Breast epithelium (tissue), 4 donors: ENCODE data around the gene CGNL1. TPM values are rescaled to one million over a fixed set of nuclear protein-coding genes. Genes with fewer than 3 reads are reported as not detected.

Experiments
- DNase-seq, 2 donors: peaks; one replicate each; pipeline ENCODE4 v3.0.0-alpha.2; 2019; ENCODE audit warnings: low spot score in 2 of 2
- H3K27ac ChIP-seq, 2 donors: fragments of 200-600 bp; sonication (generic) in 1 of 2; one replicate each; pipeline ENCODE4 v1.5.1; 2016 to 2019; ENCODE audit warnings: mild to moderate bottlenecking in 1 of 2
- H3K27me3 ChIP-seq, 2 donors: fragments of 200-600 bp; sonication (generic) in 1 of 2; one replicate each; pipeline versions ENCODE4 v1.5.1 to v1.6.0; 2017 to 2019; ENCODE audit warnings: control low read depth in 1 of 2, mild to moderate bottlenecking in 1 of 2
- H3K36me3 ChIP-seq: fragments of 200-600 bp; one replicate; pipeline ENCODE4 v1.5.1; 2019
- H3K4me1 ChIP-seq, 2 donors: fragments of 200-600 bp; sonication (generic); one replicate each; pipeline ENCODE4 v1.5.1; 2016 to 2019; ENCODE audit warnings: control low read depth in 1 of 2
- H3K4me3 ChIP-seq, 3 donors: fragments of 200-600 bp; sonication (generic); 1 replicate in 2 of 3; 2 replicates in 1 of 3; pipeline ENCODE4 v1.5.1; 2016 to 2019; ENCODE audit warnings: mild to moderate bottlenecking in 3 of 3, moderate library complexity in 2 of 3
- H3K9me3 ChIP-seq, 2 donors: fragments of 200-600 bp; sonication (generic) in 1 of 2; one replicate each; pipeline ENCODE4 v1.5.1; 2016 to 2019; ENCODE audit warnings: control low read depth in 1 of 2
- CTCF ChIP-seq, 3 donors: fragments of 450-650 bp; IDR thresholded peaks; one replicate each; pipeline ENCODE4 v1.5.1; 2016 to 2017; ENCODE audit warnings: antibody characterized with exemption in 3 of 3, mild to moderate bottlenecking in 3 of 3, moderate library complexity in 3 of 3
- POLR2A ChIP-seq: fragments of 450-650 bp; IDR thresholded peaks from one replicate; pipeline ENCODE4 v1.6.1; 2016; ENCODE audit warnings: antibody characterized with exemption, mild to moderate bottlenecking, moderate library complexity
- POLR2AphosphoS5 ChIP-seq, 3 donors: sonication (generic); formaldehyde crosslinking; IDR thresholded peaks; one replicate each; pipeline ENCODE4 v1.6.1; 2017; ENCODE audit warnings: antibody characterized with exemption in 3 of 3
- intact Hi-C: fragments of 100-400 bp; cut with DNase I; formaldehyde crosslinking; loops from one replicate; pipeline ENCODE4 v1.15.1; 2023; ENCODE audit warnings: low total_unique reads
- total RNA-seq, 3 donors: library from RNA; depleted of rRNA; stranded (reverse); fragments of >200 nt; gene quantifications; one replicate each; pipeline ENCODE4 v1.1.0, GENCODE V29; 2016

CGNL1 gene
- total RNA-seq, 3 donors from 2014 or later = 5.4 to 24.9 (median 18.4) TPM

- Histone ChIP-seq H3K9me3 (no peaks in the 10 kb centered on the region), H3K36me3 (no peaks in the 10 kb centered on the region), H3K27ac (no peak overlapping the region), H3K4me1 (no peaks in the 10 kb centered on the region), H3K27me3 (no peaks in the 10 kb centered on the region), H3K4me3 (no peak overlapping the region)
- no peak for TF ChIP-seq POLR2AphosphoS5 (IDR thresholded peaks at IDR 0.05)
- TF ChIP-seq CTCF (IDR thresholded peaks at IDR 0.05) = no peak
- no peak for TF ChIP-seq POLR2A
- intact Hi-C loops = no loop called here
- DNase-seq = no peak
These were observed 42.3 kb downstream of the CGNL1 start for GRCh38 chr15:57418635-57419034.

GRCh38 chr15:57419335-57419734, 43.0 kb downstream of the CGNL1 start:
- Histone ChIP-seq H3K36me3 (no peaks in the 10 kb centered on the region), H3K9me3 (no peaks in the 10 kb centered on the region), H3K27ac (no peak overlapping the region), H3K4me3 (no peak overlapping the region), H3K4me1 (no peaks in the 10 kb centered on the region), H3K27me3 (no peaks in the 10 kb centered on the region)
- DNase-seq = no peak
- intact Hi-C loops = no loop called here
- no peak for TF ChIP-seq CTCF (IDR thresholded peaks at IDR 0.05)
- no peak for TF ChIP-seq POLR2AphosphoS5 (IDR thresholded peaks at IDR 0.05)
- TF ChIP-seq POLR2A = no peak

DNA sequence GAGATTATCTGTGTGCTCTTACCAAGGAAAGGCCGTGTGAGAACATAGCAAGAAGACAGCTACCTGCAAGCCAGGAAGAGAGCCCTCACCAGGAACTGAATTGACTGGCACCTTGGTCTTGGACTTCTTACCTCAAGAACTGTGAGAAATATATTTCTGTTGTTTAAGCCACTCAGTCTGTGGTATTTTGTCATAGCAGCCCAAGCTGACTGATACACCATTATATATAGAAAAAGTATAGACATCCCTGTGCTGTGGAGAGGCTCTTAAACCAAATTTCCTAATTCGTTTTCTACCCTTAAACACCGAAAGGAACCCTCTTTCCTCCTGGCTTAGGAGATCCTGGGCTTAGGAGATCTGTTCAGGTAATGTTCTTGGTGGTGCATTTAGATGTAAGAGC, 44.8 kb downstream of the CGNL1 start:
- H3K4me3 ChIP-seq = no peak overlapping the region
- H3K27me3 ChIP-seq = no peaks in the 10 kb centered on the region
- H3K4me1 ChIP-seq = no peaks in the 10 kb centered on the region
- H3K9me3 ChIP-seq = no peaks in the 10 kb centered on the region
- intact Hi-C loops = no loop called here
- TF ChIP-seq POLR2AphosphoS5 (IDR thresholded peaks at IDR 0.05) (no peak), CTCF (IDR thresholded peaks at IDR 0.05) (no peak), POLR2A (no peak)
- H3K27ac ChIP-seq = no peak overlapping the region
- DNase-seq = no peak
- H3K36me3 ChIP-seq = no peaks in the 10 kb centered on the region

- Histone ChIP-seq H3K27me3 (no peaks in the 10 kb centered on the region), H3K36me3 (no peaks in the 10 kb centered on the region), H3K9me3 (no peaks in the 10 kb centered on the region), H3K27ac (no peak overlapping the region), H3K4me3 (no peak overlapping the region), H3K4me1 (no peaks in the 10 kb centered on the region)
- TF ChIP-seq CTCF (IDR thresholded peaks at IDR 0.05) (no peak), POLR2AphosphoS5 (IDR thresholded peaks at IDR 0.05) (no peak), POLR2A (no peak)
- intact Hi-C loops = no loop called here
- DNase-seq = no peak
These were observed 45.2 kb downstream of the CGNL1 start for GRCh38 chr15:57421551-57421950.

DNA sequence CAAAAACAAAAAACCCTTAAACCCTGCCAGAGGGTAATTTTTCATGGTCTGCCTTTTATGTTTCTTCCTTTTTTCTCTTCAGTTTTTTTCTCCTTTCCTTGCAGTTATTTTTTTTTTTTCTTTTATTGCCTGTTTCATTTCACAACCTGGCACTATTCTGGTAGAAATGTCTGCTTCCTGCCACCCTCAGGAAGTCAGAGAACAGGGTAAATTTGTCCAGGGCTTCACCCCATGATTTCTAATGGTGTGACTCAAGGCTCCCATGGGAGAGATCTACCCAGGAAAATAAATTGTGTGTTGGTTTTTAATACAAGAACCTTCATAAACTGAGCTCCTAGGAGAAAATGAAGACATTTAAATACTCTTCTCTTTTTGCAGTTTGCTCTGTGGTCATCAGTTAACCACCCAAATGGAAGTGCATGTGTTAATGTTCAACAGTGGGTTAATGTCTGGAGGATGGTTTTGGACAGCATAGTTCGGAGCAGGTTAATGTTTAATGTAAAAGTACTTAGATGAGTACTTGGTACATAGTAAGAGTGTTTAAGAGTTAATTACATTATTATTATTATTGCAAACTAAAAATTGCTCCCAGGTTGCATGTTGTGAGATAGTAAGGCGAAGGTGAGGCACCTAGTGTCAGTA, 45.9 kb downstream of the CGNL1 start:
- Histone ChIP-seq H3K36me3 (no peaks in the 10 kb centered on the region), H3K4me3 (no peak overlapping the region), H3K27me3 (no peaks in the 10 kb centered on the region), H3K4me1 (no peaks in the 10 kb centered on the region), H3K9me3 (no peaks in the 10 kb centered on the region), H3K27ac (no peak overlapping the region)
- TF ChIP-seq CTCF (IDR thresholded peaks at IDR 0.05) (no peak), POLR2A (no peak), POLR2AphosphoS5 (IDR thresholded peaks at IDR 0.05) (no peak)
- intact Hi-C loops = no loop called here
- no peak for DNase-seq
